ENCODE measurements around the gene PEMT.

DNA sequence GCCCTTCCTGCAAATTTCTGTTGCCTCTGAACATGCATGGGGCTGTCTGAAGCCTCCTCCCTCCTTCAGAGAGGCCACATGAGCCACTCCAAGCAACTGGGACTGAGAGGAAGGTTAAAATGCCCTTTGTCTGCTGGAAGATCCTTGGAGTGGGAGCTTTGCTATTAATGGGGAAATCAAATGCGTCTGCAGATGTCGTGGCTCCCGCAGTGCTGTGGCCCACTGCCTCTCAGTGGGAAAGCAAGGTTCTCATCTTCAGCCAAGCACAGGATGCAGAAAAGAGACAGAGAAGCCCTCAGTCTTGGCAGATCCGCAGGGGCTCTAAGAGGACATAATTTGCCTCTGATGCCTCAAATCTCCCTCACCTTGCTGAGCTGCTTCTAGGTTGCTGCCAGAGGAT lies 34.8 kb downstream of the PEMT start:
- no peak for TF ChIP-seq GATA2 (IDR thresholded peaks at IDR 0.05; ENCODE audit: low read depth, low read length)
- no peak for TF ChIP-seq GATA3 (IDR thresholded peaks at IDR 0.05; ENCODE audit: low read depth, low read length)
